ENCODE data around the gene SAFB2.

Gene SAFB2

DNA sequence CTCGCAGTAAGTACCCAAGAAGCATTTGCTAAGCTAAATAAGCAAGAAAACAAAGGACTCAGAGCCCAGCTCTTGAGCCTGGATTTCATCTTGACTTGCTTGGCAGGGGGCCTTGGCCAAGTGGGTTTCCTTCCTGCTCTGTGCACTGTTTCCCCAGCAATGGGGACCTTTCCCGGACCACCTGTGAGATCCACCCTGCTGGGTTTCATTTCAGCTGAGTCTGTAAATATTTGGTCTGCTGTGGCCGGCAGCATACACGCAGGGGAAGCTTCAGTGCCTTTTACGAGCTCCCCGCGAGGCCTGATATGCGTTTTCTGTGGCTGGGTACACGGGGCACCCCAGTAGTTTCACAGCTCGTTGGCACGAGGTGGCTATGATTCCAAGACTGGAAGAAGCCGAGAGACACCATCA lies 42.4 kb downstream of the SAFB2 start:
- Histone ChIP-seq H3K4me3 (ENCODE audit: low read length) (no peak overlapping the region), H3K27me3 (ENCODE audit: control insufficient read depth, insufficient read depth, low read length) (no peaks in the 10 kb centered on the region), H3K9ac (ENCODE audit: low read length) (no peak overlapping the region), H3K4me1 (ENCODE audit: control insufficient read depth, insufficient read depth, low read length) (peaks cover 2% of the 10 kb centered on the region), H3K36me3 (ENCODE audit: control insufficient read depth, insufficient read depth, low read length) (no peaks in the 10 kb centered on the region), H3K27ac (ENCODE audit: low read depth, low read length) (peak overlapping the region; percentile 3)

DNA sequence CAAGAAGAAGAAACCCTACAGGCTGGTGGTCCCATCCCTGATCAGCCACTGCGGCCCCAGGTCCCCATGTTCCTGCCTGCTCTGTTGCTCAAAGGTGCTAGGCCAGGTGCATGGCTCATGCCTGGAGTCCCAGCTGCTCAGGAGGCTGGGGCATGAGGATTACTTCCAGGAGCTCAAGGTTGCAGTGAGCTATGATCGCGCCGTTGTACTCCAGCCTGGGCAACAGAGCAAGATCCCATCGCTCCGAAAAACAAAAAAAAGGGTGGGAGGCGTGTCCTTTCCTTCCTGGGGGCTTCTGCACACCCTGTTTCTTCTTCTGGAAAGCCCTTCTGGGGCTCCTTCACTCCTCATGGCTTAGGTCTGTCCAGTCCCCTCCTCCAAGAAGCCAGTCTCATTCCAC lies 42.9 kb downstream of the SAFB2 start:
- peak overlapping the region; percentile 3 for H3K27ac ChIP-seq (ENCODE audit: low read depth, low read length)
- H3K9ac ChIP-seq (ENCODE audit: low read length): no peak overlapping the region
- no peaks in the 10 kb centered on the region for H3K4me1 ChIP-seq (ENCODE audit: control insufficient read depth, insufficient read depth, low read length)
- no peaks in the 10 kb centered on the region for H3K36me3 ChIP-seq (ENCODE audit: control insufficient read depth, insufficient read depth, low read length)
- H3K4me3 ChIP-seq (ENCODE audit: low read length): no peak overlapping the region
- no peaks in the 10 kb centered on the region for H3K27me3 ChIP-seq (ENCODE audit: control insufficient read depth, insufficient read depth, low read length)

DNA sequence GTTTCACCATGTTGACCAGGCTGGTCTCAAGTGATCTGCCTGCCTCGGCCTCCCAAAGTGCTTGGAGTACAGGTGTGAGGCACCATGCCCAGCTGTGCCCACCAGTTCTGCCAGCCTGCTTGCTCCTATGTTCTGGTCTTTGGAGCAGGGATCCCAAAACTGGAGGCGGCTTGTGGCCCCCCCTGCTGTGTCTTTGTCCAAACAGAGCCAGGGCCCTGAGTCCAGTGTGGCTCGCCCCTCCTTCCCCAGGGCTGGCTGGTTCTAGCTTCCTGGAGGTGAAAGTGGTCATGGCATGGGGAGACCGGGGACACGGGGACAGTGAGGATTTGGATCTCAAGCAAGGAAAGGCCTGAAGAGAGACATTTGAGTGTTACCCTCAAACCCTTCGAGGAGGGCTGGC lies 43.3 kb downstream of the SAFB2 start:
- Histone ChIP-seq H3K36me3 (ENCODE audit: control insufficient read depth, insufficient read depth, low read length) (no peaks in the 10 kb centered on the region), H3K4me1 (ENCODE audit: control insufficient read depth, insufficient read depth, low read length) (no peaks in the 10 kb centered on the region), H3K27me3 (ENCODE audit: control insufficient read depth, insufficient read depth, low read length) (no peaks in the 10 kb centered on the region), H3K4me3 (ENCODE audit: low read length) (no peak overlapping the region), H3K27ac (ENCODE audit: low read depth, low read length) (no peak overlapping the region), H3K9ac (ENCODE audit: low read length) (no peak overlapping the region)

DNA sequence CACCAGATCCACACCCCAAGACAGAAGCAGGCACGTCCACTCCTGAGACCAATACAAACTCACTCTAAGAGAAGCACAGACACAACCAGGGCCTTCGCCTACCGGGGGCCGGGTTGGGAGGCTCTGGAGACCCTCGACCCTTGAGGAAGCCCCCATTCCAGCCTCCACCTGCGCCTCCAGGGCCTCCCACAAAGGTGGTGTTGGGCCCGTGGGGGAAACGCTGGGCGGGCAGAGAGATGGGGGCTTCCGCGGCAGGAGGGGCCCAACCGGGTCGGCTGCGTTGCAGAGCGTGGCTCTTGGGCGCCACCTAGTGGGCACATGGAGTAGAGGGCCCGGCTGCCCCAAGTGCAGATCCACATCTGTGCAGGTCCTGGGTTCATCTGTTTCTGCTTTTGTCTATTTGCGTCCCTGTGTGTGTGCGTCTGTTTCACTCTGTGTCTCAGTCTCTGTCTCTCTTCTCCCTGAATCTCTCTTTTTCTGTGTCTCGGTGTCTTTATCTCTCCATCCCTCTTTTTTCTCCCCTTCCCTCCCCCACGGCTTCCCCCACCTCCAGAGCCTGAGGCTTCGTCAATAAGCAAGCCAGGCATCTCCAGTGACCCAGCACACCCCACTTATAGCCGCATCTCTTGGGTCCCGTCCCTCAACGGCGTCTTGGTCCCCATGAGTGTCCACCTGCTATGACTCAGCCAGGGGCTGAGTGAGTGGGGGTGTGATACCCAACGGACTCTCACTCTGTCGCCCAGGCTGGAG lies 44.3 kb downstream of the SAFB2 start:
- Histone ChIP-seq H3K27ac (ENCODE audit: low read depth, low read length) (no peak overlapping the region), H3K4me3 (ENCODE audit: low read length) (peak overlapping the region; percentile 45), H3K4me1 (ENCODE audit: control insufficient read depth, insufficient read depth, low read length) (no peaks in the 10 kb centered on the region), H3K27me3 (ENCODE audit: control insufficient read depth, insufficient read depth, low read length) (no peaks in the 10 kb centered on the region), H3K9ac (ENCODE audit: low read length) (no peak overlapping the region), H3K36me3 (ENCODE audit: control insufficient read depth, insufficient read depth, low read length) (no peaks in the 10 kb centered on the region)

DNA sequence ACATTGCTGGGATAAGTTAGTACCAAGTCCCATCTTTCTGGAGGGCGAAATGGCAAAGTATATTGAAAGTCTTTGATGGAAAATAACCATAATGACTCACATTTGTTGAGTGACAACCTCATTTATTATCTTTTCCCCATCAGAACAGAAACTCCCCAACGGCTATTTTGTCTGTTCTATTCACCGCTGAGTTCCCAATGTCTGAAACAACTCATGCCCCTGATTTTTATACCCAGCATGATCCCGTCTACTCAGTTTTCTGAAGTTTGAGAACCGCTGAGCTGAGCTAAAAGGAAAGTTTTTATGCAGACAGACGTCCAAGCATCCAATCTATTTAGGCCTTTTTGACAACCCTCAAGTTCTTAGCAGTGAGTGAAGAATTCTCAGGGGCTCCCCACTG lies 47.0 kb downstream of the SAFB2 start:
- Histone ChIP-seq H3K27ac (ENCODE audit: low read depth, low read length) (no peak overlapping the region), H3K4me1 (ENCODE audit: control insufficient read depth, insufficient read depth, low read length) (no peaks in the 10 kb centered on the region), H3K27me3 (ENCODE audit: control insufficient read depth, insufficient read depth, low read length) (no peaks in the 10 kb centered on the region), H3K9ac (ENCODE audit: low read length) (no peak overlapping the region), H3K36me3 (ENCODE audit: control insufficient read depth, insufficient read depth, low read length) (no peaks in the 10 kb centered on the region), H3K4me3 (ENCODE audit: low read length) (no peak overlapping the region)

DNA sequence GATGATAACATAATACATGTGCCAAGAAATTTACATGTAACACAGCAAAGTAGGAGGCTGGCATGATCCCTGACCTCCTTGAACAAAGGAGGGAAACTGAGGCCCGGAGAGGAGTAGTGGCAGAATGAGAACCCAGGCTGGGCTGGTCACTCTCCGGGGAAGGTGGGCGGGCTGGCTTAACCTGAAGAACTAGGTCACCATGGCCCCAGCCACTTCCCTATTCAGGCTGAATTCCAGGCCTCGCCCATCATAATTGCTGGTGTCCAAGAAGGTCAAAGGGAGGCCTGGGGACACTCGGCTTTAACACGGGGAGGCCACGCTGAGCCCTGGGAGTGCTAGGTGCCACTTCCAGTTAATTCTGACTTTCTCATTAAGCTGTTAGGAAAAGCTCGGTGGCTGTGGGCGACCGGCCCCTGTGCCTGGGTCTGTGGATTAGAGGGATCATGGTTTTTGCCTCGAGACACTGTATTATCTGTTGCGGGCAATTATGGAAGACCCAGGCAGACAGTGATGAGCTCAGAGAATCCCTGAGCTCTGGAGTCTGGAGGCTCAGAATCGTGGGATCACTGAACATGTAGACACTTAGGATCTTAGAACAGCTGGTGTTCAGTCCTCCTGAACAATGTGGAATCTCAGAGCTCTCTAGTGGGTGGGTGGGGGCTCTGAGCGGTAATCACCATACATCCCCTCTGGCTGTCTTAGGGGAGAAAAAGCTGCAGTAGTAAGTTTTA lies 49.9 kb downstream of the SAFB2 start:
- Histone ChIP-seq H3K4me3 (ENCODE audit: low read length) (no peak overlapping the region), H3K36me3 (ENCODE audit: control insufficient read depth, insufficient read depth, low read length) (no peaks in the 10 kb centered on the region), H3K27me3 (ENCODE audit: control insufficient read depth, insufficient read depth, low read length) (peaks cover 3% of the 10 kb centered on the region), H3K27ac (ENCODE audit: low read depth, low read length) (no peak overlapping the region), H3K4me1 (ENCODE audit: control insufficient read depth, insufficient read depth, low read length) (no peaks in the 10 kb centered on the region), H3K9ac (ENCODE audit: low read length) (no peak overlapping the region)

DNA sequence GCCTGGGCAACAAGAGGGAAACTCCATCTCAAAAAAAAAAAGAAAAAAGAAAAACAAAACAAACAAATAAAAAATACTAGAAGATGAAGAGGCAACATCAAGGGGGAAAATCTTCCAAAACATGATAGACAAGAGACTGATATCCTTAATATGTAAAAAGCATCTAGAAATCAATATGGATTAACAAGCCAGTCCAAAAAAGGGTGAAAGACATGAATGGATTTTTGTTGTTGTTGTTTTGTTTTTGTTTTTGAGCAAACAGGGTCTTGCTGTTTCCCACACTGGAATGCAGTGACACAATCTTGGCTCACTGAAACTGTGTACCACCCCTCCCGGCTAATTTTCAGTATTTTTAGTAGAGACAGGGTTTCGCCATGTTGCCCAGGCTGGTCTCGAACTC lies 50.8 kb downstream of the SAFB2 start:
- no peaks in the 10 kb centered on the region for H3K36me3 ChIP-seq (ENCODE audit: control insufficient read depth, insufficient read depth, low read length)
- H3K4me1 ChIP-seq (ENCODE audit: control insufficient read depth, insufficient read depth, low read length): no peaks in the 10 kb centered on the region
- H3K27ac ChIP-seq (ENCODE audit: low read depth, low read length): no peak overlapping the region
- H3K4me3 ChIP-seq (ENCODE audit: low read length): no peak overlapping the region
- peaks cover 8% of the 10 kb centered on the region for H3K27me3 ChIP-seq (ENCODE audit: control insufficient read depth, insufficient read depth, low read length)
- H3K9ac ChIP-seq (ENCODE audit: low read length): no peak overlapping the region

DNA sequence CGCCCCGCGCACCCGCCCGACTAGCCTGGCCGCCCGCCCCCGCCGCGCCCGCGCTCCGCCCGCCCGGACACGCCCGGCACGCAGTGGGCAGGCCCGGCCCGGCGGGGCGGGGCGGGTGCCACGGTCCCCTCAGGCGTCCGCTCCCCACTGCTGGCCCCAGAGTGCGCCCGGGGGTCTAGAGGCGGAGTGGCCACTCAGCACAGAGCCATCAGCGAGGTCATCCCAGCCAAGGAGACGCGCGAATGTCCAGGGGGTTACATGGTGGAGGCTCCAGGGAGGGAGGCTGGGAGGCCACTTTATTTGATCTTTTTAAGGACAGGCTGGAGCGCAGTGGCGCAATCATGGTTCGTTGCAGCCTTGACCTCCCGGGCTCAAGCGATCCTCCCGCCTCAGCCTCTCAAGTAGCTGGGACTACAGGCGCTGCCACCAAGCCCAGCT lies 54.6 kb downstream of the SAFB2 start:
- no peak overlapping the region for H3K27ac ChIP-seq (ENCODE audit: low read depth, low read length)
- no peaks in the 10 kb centered on the region for H3K36me3 ChIP-seq (ENCODE audit: control insufficient read depth, insufficient read depth, low read length)
- H3K4me3 ChIP-seq (ENCODE audit: low read length): no peak overlapping the region
- no peak overlapping the region for H3K9ac ChIP-seq (ENCODE audit: low read length)
- peaks cover 12% of the 10 kb centered on the region for H3K27me3 ChIP-seq (ENCODE audit: control insufficient read depth, insufficient read depth, low read length)
- H3K4me1 ChIP-seq (ENCODE audit: control insufficient read depth, insufficient read depth, low read length): no peaks in the 10 kb centered on the region

DNA sequence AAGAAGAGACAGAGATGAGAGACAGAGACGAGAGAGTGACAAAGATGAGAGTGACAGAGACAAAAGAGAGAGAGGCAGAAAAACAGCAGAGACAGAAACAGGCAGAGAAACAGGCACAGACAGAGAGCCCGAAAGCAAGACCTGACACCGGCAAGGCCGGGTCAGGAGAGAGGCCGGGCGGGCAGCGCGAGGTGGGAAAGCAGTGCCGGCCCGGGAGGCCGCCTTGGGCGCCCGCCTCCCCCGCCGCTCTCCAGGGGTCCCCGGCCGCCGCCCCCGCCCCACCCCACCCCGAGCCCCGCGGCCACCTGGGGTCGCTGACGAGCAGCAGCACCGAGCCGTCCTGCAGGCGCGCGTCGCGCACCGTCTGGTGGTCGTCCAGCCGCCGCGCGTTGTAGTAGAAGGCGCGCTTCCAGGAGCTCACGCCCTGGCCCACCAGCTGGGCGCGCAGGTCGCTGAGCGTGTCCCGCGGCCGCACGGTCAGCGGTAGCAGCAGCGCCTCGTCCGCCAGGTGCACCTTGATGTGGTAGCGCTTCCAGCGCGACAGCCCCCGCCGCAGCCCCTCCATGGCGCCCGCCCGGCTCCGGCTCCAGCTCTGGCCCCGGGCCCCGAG lies 55.1 kb downstream of the SAFB2 start, which contains the start of gene TINCR:
TINCR (minus strand) TSS at position 594 of the 610 bp plus-strand sequence.
- peaks cover 12% of the 10 kb centered on the region for H3K27me3 ChIP-seq (ENCODE audit: control insufficient read depth, insufficient read depth, low read length)
- H3K27ac ChIP-seq (ENCODE audit: low read depth, low read length): no peak within 1 kb of the TSS
- peak within 1 kb of the TSS; percentile 41 for H3K4me3 ChIP-seq (ENCODE audit: low read length)
- no peak within 1 kb of the TSS for H3K9ac ChIP-seq (ENCODE audit: low read length)
- H3K4me1 ChIP-seq (ENCODE audit: control insufficient read depth, insufficient read depth, low read length): no peaks in the 10 kb centered on the region
- no peaks in the 10 kb centered on the region for H3K36me3 ChIP-seq (ENCODE audit: control insufficient read depth, insufficient read depth, low read length)

DNA sequence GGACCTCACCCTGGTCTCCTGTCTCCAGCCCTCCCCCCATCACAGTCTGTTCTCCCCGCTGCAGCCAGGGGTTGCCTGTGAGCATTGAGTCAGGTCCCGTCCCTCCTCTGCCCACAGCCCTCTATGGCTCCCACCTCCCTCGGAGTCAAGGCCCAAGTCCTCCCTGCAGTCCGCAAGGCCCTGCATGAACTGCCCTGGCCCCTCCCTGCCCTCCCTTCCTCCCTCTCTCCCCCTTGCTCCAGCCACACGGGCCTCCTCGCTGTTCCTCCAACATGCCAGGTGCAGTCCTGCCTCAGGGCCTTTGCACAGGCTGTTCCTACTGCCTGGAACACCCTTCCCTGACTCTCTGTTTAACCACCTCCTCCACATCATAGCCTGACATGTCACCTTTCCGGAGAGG lies 57.6 kb downstream of the SAFB2 start:
- peaks cover 15% of the 10 kb centered on the region for H3K27me3 ChIP-seq (ENCODE audit: control insufficient read depth, insufficient read depth, low read length)
- H3K36me3 ChIP-seq (ENCODE audit: control insufficient read depth, insufficient read depth, low read length): no peaks in the 10 kb centered on the region
- H3K9ac ChIP-seq (ENCODE audit: low read length): no peak overlapping the region
- H3K4me1 ChIP-seq (ENCODE audit: control insufficient read depth, insufficient read depth, low read length): no peaks in the 10 kb centered on the region
- no peak overlapping the region for H3K4me3 ChIP-seq (ENCODE audit: low read length)
- no peak overlapping the region for H3K27ac ChIP-seq (ENCODE audit: low read depth, low read length)

DNA sequence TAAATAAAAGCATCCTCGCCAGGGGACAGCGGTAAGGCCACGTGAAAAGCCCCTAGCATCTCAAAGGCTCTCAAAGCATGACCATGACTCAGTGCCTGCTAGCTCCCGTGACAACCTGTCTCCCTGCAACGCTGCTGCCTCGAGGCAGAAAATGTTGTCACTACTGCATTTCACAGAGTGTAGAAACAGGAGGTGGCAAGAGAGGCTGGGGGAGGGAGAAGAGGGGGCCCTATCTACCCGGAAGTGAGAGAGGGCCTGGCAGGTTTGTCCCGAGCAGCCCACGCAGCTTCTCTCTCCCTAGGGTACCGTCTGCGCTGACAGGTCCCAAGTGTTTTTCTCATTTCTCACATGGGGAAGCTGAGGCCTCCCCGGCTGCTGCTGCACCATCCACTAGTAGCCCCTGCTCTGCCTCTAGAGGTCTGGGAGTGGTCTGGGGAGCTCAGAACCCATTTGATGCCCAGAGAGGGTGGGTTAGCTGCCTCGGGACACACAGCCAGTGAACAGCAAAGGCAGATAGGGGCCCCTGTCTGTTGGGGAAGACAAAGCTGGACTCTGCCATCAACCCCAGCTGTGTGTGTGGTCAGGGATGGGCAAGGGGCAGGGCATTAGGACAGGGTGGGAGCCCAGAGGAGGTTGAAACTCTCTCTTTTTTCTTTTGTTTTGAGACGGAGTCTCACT lies 58.5 kb downstream of the SAFB2 start:
- H3K4me1 ChIP-seq (ENCODE audit: control insufficient read depth, insufficient read depth, low read length): no peaks in the 10 kb centered on the region
- H3K9ac ChIP-seq (ENCODE audit: low read length): no peak overlapping the region
- H3K27me3 ChIP-seq (ENCODE audit: control insufficient read depth, insufficient read depth, low read length): peaks cover 15% of the 10 kb centered on the region
- H3K4me3 ChIP-seq (ENCODE audit: low read length): no peak overlapping the region
- no peaks in the 10 kb centered on the region for H3K36me3 ChIP-seq (ENCODE audit: control insufficient read depth, insufficient read depth, low read length)
- no peak overlapping the region for H3K27ac ChIP-seq (ENCODE audit: low read depth, low read length)

DNA sequence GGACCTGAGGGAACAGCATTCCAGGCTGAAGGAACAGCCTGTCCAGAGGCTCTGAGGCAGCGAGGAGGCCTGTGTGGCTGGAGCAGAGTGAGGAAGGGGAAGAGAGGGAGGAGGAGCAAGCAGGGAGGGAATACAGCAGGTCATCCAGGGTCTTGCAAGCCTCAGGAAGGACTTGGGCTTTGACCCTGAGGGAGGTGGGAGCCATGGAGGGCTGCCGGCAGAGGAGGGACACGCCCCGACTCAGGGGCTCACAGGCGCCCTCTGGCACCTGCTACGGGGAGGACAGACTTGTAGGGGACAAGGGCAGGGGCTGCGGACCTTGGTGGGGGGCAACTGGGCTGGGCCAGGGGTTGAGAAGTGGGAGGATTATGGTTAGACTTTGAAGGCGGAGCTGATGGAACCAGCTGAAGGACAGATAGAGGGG lies 59.6 kb downstream of the SAFB2 start:
- Histone ChIP-seq H3K27ac (ENCODE audit: low read depth, low read length) (no peak overlapping the region), H3K4me1 (ENCODE audit: control insufficient read depth, insufficient read depth, low read length) (no peaks in the 10 kb centered on the region), H3K27me3 (ENCODE audit: control insufficient read depth, insufficient read depth, low read length) (peaks cover 12% of the 10 kb centered on the region), H3K4me3 (ENCODE audit: low read length) (no peak overlapping the region), H3K36me3 (ENCODE audit: control insufficient read depth, insufficient read depth, low read length) (no peaks in the 10 kb centered on the region), H3K9ac (ENCODE audit: low read length) (no peak overlapping the region)
